Activated B cell treated with CpG ODN at 0.5 μM for 24 hours (primary cell): ENCODE data around the gene CADM2. TPM values are rescaled to one million over a fixed set of nuclear protein-coding genes. Genes with fewer than 3 reads are reported as not detected.

Source experiments
- ATAC-seq: fragments of 200-7000 bp; cut with Tn5 transposase; one replicate; pipeline ENCODE4 v1.10.0; 2021; ENCODE audit warnings: low read depth, mild to moderate bottlenecking, moderate library complexity
- CTCF ChIA-PET: fragments of 350-600 bp; sonication (Branson Sonifier 250); formaldehyde crosslinking; loops from one replicate; lab custom pipeline; 2021; ENCODE audit warnings: antibody characterized with exemption; lab: Charles Lee
- POLR2A ChIA-PET: fragments of 350-600 bp; sonication (Branson Sonifier 250); formaldehyde crosslinking; loops from one replicate; lab custom pipeline; 2021; ENCODE audit warnings: antibody characterized with exemption; lab: Charles Lee
- DNase-seq: peaks from one replicate; pipeline ENCODE4 v3.0.0; 2022
- H3K27ac Mint-ChIP-seq: one replicate; pipeline ENCODE4 v1.8.0; 2020; ENCODE audit warnings: mixed read lengths
- H3K27me3 Mint-ChIP-seq: one replicate; pipeline ENCODE4 v1.8.0; 2021; ENCODE audit warnings: mixed read lengths
- H3K36me3 Mint-ChIP-seq: one replicate; pipeline ENCODE4 v1.8.0; 2021; ENCODE audit warnings: low read depth, mixed read lengths
- H3K4me1 Mint-ChIP-seq: one replicate; pipeline ENCODE4 v1.8.0; 2021; ENCODE audit warnings: mixed read lengths
- H3K4me3 Mint-ChIP-seq: one replicate; pipeline ENCODE4 v1.8.0; 2020; ENCODE audit warnings: mild to moderate bottlenecking, mixed read lengths
- H3K9me3 Mint-ChIP-seq: one replicate; pipeline ENCODE4 v1.8.0; 2020; ENCODE audit warnings: mixed read lengths
- CTCF ChIP-seq: fragments of 200-600 bp; IDR thresholded peaks from one replicate; pipeline ENCODE4 v1.8.0; 2022; ENCODE audit warnings: antibody characterized with exemption, mild to moderate bottlenecking
- intact Hi-C: fragments of 100-400 bp; cut with micrococcal nuclease; formaldehyde crosslinking; loops from one replicate; pipeline ENCODE4 v1.15.1; 2024
- total RNA-seq: library from RNA; stranded (reverse); gene quantifications from 2 replicates; pipeline ENCODE4 v1.2.3, GENCODE V29; 2022

CADM2 gene
- total RNA-seq, 1 donor from 2014 or later, result not detected

DNA sequence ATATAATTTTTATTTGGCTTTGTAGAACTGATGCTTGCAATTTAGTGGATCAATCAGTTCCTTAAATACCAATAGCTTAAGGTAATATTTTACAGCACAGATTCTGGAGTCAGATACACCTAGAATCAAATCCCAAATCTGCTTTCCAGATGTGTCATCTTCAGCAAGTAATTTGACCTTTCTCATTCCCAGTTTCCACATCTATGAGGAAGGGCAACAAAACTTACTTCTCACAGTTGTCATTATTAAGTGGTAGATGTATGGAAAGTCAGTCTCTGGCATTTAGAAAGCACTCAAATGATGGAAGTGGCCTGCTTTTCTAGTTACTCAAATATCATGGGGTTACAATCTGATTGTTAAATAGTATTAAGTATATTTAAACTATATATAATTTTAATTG lies 767.0 kb downstream of the CADM2 start:
- DNase-seq, result no peak
- no peak for ATAC-seq
- no peaks in the 10 kb centered on the region for H3K27me3 Mint-ChIP-seq
- POLR2A ChIA-PET, result no interaction called here
- H3K4me1 Mint-ChIP-seq, result no peaks in the 10 kb centered on the region
- CTCF ChIA-PET, result interaction anchor here (0.9 kb wide), 1 partner anchor 17 kb away, joined by 3 read pairs; no protein-coding TSS in a partner anchor
- no peak for TF ChIP-seq CTCF
- H3K4me3 Mint-ChIP-seq, result no peak overlapping the region
- intact Hi-C loops, result no loop called here
- H3K27ac Mint-ChIP-seq, result no peak overlapping the region
- H3K36me3 Mint-ChIP-seq, result no peaks in the 10 kb centered on the region
- peaks cover 8% of the 10 kb centered on the region for H3K9me3 Mint-ChIP-seq

DNA sequence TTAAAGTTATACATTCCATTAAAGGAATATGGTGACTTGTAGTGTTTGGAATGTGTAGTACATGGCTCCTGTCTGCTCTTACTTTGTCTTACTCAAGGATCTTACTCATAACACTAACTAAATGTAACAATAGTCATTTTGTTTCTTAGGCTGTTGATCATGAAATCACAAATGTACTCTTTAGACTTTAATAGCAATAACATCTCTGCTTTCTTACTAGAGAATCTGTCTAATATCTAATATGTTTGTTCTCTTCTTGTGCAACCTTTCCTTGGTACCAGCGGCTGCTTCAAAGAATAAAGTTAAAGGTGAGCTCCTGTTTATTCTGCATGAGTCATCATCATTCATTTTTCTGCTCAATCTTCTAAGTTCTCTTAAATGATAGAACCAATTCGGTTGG lies 767.5 kb downstream of the CADM2 start:
- POLR2A ChIA-PET, result no interaction called here
- Mint-ChIP-seq H3K27me3 (no peaks in the 10 kb centered on the region), H3K4me1 (no peaks in the 10 kb centered on the region), H3K9me3 (peaks cover 8% of the 10 kb centered on the region), H3K27ac (no peak overlapping the region), H3K4me3 (no peak overlapping the region), H3K36me3 (no peaks in the 10 kb centered on the region)
- ATAC-seq (no peak), DNase-seq (no peak)
- intact Hi-C loops, result no loop called here
- CTCF ChIA-PET, result interaction anchor here (0.9 kb wide), 1 partner anchor 16 kb away, joined by 3 read pairs; no protein-coding TSS in a partner anchor
- TF ChIP-seq CTCF, result no peak

DNA sequence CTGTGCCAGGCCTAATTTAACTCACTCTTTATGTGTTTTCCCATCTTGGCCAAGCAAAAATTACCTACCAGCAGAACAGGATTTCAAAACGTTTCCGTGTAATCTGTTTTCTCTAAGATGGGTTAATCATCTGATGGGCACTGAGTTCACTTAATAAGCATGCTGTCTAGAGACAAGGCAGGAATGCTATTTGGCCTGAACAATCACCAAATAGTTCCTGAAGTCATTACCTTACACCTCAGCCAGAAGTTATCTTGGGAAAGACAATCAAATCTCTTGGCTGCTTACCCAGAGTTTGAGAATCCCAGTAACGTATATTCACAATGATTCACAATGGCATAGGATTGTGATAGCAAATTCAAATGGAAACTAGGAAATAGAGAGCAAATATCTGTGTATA lies 779.1 kb downstream of the CADM2 start:
- H3K4me1 Mint-ChIP-seq, result no peaks in the 10 kb centered on the region
- DNase-seq (no peak), ATAC-seq (no peak)
- H3K27me3 Mint-ChIP-seq, result no peaks in the 10 kb centered on the region
- CTCF ChIA-PET, result no interaction called here
- intact Hi-C loops, result no loop called here
- H3K4me3 Mint-ChIP-seq, result no peak overlapping the region
- TF ChIP-seq CTCF, result no peak
- POLR2A ChIA-PET, result no interaction called here
- H3K36me3 Mint-ChIP-seq, result no peaks in the 10 kb centered on the region
- H3K27ac Mint-ChIP-seq, result no peak overlapping the region
- H3K9me3 Mint-ChIP-seq, result no peaks in the 10 kb centered on the region

- CTCF ChIA-PET, result no interaction called here
- no peaks in the 10 kb centered on the region for H3K4me1 Mint-ChIP-seq
- intact Hi-C loops, result no loop called here
- no peak overlapping the region for H3K27ac Mint-ChIP-seq
- no peak overlapping the region for H3K4me3 Mint-ChIP-seq
- no peak for DNase-seq
- POLR2A ChIA-PET, result no interaction called here
- TF ChIP-seq CTCF, result no peak
- no peaks in the 10 kb centered on the region for H3K27me3 Mint-ChIP-seq
- no peaks in the 10 kb centered on the region for H3K36me3 Mint-ChIP-seq
- H3K9me3 Mint-ChIP-seq, result peaks cover 2% of the 10 kb centered on the region
- no peak for ATAC-seq
Observed at GRCh38 chr3:85740561-85740960, 781.8 kb downstream of the CADM2 start.

DNA sequence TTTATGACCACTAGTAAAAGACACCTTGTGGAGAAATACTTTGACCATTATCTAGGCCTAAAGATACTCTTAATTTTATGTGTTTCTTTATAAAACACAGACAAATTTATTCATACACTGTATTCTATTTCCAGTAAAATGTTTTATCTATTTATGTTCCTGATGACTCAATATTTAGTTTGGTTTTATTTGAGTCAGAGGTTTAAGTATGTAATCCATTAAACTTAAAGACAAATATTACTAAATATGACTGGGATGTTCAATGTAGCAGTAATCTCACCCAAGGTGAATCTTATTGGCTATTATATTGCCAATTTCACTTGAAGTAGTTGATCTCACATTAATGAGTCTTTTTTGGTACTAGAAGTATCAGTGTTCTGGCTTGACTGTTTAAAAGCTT lies 799.7 kb downstream of the CADM2 start:
- no peak overlapping the region for H3K27ac Mint-ChIP-seq
- ChIA-PET POLR2A (no interaction called here), CTCF (no interaction called here)
- TF ChIP-seq CTCF, result no peak
- H3K36me3 Mint-ChIP-seq, result no peaks in the 10 kb centered on the region
- no peak overlapping the region for H3K4me3 Mint-ChIP-seq
- DNase-seq (no peak), ATAC-seq (no peak)
- no peaks in the 10 kb centered on the region for H3K4me1 Mint-ChIP-seq
- intact Hi-C loops, result no loop called here
- no peaks in the 10 kb centered on the region for H3K27me3 Mint-ChIP-seq
- H3K9me3 Mint-ChIP-seq, result peaks cover 7% of the 10 kb centered on the region
